NCI-H1417 (cell line): ENCODE measurements around the gene RTEL1.

ENCODE experiments used
- DNase-seq, 3 experiments: peaks; one replicate each; lab custom pipeline; 2025; lab: John Stamatoyannopoulos, UW

Gene RTEL1

DNA sequence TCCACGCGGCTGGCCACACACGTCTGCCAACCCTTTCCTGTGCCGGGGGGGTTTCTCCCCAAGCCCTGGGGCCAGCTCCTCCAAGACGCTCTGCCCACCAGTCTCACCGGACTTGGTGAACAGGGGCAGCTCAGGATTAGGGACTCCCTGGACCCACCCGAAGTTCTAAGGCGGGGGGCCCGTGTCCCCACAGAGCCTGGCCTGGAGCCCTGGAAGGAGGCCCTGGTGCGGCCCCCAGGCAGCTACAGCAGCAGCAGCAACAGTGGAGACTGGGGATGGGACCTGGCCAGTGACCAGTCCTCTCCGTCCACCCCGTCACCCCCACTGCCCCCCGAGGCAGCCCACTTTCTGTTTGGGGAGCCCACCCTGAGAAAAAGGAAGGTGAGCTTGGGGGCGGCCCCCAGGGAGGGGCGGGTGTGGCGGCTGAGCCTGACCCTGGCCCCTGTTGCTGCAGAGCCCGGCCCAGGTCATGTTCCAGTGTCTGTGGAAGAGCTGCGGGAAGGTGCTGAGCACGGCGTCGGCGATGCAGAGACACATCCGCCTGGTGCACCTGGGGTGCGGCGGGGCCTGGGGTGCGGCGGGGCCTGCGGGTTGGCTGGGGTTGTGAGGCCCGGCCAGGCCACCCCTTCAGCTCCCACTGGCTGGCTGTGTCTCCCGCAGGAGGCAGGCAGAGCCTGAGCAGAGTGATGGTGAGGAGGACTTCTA, 83.7 kb downstream of the RTEL1 start:
- DNase-seq, result no peak

DNA sequence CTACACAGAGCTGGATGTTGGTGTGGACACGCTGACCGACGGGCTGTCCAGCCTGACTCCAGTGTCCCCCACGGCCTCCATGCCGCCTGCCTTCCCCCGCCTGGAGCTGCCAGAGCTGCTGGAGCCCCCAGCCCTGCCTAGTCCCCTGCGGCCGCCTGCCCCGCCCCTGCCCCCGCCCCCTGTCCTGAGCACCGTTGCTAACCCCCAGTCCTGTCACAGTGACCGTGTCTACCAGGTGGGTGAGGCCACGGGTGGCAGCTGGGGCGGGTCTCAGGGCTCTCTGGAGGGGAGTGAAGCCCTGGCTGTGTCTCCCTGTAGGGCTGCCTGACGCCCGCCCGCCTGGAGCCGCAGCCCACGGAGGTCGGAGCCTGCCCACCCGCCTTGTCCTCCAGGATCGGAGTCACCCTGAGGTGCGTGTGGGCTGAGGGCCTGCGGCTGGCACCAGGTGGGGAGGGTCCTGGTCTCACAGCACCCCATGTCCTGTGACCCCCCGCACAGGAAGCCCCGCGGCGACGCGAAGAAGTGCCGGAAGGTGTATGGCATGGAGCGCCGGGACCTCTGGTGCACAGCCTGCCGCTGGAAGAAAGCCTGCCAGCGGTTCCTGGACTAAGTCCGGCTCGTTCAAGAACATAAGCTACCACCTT, 84.4 kb downstream of the RTEL1 start:
- no peak for DNase-seq

DNA sequence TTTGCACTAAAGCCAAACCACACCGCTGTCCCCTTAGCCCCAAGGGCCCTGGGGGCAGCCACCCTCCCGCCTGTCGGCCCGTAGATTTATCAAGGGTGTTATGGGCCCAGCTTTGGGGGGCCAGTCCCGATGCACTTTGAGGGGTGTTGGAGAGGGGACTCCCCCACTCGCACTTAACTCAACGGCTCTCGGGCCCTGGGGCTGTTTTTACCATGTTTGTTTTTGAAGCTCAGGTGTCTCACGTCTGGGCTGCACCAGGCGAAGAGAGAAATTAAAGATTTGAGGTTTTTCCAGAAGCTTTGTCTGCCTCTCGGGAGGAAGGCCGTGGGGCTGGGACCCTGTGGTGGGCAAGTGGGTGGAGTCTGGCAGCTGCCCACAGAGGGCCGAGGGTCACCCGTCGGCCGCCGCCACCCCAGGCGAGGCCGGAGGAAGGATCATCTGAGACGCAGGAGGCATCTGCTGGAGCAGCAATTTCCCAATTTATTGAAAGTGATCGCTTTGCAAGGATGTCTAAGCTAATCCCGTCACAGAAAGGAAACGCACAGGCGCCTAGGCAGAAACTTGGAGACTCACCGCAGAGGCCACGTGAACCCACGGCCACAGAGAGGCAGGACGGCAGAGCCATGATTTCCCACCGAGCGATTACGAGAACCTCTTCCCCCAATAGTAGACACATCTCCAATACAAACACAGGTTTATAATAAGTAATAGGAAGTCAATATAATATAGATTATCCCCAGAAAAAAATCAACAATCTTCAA, 85.3 kb downstream of the RTEL1 start:
- no peak for DNase-seq

DNA sequence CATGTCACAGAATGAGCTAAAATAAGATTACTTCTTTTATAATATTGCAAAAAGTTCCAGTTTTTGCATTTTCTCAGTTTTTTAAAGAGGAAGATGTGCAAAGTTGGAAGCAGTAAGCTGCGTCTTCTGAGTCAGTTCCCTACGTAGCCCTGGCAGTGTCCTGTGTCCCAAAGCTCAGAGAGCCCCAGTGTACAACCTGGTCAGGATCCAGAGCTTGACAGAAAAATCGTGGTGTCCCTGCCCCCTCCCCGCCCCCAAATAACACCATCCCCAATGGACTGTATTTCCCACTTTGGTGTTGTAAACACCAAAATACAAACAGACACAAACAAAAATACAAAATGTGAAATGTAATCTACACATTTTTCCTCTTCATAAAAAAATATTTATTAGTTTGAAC, 86.0 kb downstream of the RTEL1 start:
- no peak for DNase-seq

DNA sequence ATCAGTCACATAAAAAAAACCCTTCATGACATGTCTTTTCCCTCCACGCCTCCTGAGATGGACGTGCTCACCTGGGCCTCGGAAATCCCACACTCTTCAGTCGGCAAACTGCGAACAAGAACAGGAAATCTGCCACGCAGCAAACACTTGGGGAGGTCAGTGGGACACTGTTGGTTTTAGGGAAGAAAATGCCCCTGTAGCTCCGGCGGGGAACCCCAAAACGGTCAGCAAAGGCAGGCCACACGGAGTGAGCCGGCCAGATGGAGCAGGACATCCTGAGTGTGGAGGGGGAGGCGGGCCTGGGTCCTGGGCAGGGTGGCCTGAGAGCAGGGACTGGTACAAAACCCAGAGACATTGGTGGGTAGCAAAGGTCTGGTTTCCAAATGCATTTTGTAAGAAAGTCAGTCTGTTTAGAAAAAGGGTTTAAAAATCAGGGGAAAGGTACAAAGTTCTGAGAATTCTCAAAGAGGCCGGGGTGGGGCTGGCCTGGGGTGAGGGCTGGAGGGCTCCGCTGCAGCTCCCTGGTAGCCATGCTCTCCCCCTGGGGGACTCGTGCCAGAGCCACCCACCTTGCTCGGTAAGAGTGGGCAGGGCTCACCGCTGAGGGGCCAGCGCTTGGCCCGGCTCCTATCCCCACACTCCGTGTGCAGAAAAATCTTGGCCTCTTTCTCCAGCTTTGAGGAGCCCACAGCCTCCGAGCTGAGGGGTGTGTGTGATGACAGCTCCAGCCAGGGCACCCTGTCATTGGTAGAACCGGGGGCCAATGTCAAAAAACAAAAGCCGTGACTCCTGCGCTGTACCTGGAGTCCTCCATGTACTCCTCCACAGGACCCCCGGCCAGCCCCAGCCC, 86.7 kb downstream of the RTEL1 start:
- DNase-seq, result no peak

DNA sequence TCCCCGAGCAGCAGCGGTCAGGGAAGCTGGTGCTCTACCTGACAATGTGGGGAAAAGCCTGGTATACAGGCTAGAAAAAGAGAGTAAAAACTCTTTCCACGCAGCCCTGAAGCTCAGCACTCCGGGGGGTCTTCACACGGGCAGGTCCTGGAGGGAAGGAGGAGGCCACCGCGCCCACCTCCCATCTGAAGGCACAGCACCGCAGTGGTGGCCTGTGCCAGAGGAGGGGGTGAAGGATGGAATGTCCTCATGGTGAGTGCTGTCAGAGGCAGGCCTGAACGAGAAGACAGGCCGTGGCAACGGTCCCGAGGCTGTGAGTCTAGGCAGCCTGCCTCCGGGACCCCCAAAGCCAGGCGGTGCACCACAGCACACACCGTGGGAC, 87.3 kb downstream of the RTEL1 start:
- no peak for DNase-seq
